DMS53 (cell line): ENCODE measurements around the gene MCEMP1.

Source experiments
- DNase-seq: peaks from one replicate; lab custom pipeline; 2025; lab: John Stamatoyannopoulos, UW

MCEMP1 gene

DNA sequence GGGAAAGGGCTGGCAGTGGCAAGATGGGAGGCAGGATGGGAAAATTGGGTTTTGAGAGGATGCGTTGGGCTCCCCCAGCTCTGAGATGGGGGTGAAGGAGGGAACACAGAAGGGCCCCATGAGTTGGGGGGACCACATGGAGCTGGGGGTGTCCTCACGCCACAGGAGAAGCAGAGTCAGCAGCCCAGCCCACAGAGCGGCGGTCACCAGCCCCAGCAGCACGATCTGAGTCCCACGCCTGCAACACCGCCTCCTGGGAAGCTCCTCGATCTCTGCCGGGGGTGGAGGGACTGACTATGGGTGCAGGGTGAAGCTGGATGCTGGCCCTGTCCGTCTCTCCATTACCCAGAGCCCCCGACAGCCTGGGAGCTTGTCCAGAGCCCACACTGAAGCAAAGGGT, 21.7 kb downstream of the MCEMP1 start:
- no peak for DNase-seq

DNA sequence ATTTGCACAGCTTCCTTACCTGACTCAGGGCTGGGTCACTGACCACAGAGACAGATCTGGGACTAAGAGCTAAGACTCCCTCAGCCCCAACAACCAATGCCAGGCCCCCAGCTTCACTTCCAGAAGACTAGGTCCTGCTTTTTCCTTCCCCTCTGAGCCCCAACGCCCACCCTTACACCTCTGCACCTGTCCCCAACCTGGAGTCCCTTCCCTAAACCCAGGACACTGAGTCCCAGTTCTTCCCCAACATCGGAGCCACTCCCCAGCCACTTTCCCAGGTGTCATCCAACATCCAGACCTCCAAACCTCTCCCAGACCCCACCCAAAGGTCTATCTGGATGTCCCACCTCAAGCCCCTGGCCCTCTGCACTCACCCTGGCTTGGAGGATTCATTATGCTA, 22.1 kb downstream of the MCEMP1 start:
- DNase-seq = no peak

DNA sequence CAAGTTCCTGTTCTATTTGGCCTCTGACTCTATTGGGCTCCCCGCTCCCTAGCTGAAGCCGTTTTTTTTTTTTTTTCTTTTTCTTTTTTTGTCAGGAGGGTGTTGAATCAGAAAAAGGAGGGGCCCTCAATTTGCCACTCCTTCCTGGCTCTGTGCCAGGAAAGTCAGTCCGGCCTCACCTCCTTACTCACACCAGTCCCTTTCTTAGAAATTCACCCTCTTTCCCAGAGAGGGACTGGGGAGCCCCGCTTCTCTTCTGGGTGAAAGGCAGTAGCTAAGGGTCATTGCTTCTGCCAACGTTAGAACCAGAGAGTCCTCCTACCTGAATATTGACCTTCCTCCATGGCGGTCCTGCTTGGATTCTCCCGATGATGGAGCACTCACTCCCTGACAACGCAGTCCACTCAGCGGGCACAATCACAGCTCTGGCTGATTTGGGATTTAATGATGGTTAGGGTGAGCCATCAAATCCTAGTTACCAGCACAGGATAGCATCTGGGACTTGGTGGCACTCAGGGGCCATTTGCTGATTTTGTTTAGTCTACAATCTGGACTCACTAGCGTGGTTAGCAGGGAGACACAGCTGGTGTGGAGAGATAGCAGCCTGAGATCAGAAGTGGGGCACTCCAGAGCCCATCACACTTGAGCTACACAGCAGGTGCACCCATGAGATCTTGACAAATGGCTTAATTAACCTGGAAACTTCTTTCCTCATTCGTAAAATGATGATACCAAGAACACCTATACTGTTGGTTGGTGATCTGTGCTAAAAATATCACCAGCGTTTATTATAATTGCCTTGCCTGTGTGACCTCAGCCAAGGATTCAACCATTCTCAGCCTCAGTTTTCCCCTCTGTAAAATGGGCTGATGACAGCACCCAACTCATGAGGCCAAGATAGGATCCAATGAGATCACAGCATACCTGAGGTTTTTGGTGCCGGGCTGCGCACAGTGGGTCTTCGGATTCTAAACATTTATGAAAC, 22.8 kb downstream of the MCEMP1 start:
- DNase-seq = no peak

DNA sequence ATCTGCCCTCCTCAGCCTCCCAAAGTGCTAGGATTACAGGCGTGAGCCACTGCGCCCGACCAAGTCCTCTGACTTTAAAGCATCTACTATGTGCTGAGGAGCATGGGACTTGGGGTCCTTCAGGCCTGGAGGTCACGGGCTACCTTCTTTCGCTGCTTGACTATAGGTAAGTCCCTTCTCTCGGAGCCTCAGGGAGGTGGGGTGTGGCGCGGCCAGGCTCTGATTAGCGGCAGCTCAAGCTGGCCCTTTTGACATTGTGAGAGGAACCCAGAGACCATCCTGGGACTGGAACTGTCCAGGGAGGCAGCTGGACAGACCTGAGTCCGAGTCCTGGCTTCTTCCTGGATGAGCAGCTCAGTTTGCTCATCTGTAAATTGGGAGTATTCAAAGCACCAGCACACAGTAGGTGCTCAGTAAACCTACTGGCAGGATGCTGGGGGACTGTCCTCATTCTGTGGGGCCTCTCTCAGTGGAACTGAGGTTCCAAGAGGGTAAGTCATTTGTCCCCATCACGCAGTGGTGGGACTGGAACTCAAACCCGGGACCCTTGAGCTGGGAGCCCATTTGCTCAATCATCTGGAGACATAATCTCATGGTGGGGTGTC, 24.3 kb downstream of the MCEMP1 start:
- no peak for DNase-seq

DNA sequence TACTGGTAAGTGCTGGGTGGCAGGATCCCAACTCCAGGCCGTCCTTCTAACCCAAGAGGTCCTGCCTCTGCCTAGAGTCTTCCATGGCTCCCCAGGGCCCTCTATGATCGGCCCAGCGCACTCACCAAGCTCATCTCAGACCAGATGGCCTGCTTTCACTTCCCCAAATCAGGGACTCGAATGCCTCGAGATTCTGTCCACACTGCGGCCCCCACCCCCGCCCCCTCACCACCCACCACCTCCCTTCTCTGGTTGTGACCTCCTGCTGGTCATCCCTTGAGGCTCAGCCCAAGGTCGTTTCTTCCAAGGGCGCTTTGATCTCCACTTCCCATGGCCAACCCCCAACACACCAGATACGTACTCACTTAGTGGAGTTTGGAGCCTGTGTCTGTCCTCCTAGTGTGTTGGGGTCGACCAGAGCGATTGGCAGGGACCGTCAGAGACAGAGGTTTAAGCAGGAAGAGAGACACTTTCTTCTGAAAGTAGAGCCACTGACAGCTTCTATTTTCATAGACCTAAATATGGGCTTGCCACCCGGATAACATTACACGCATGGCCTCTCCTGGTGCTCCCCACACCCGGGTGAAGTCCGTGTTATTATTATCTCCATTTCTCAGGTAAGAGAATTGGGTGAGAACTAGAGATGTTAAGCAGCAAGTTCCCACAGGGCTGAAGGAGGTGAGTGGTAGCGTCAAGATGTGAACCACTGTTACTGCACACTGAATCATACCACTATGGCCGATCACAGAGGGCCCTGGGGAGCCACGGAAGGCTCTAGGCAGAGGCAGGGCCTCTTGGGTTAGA, 25.0 kb downstream of the MCEMP1 start, which contains the start of gene FCER2:
Gene FCER2 (minus strand): TSS at position 478 of the 804 bp plus-strand sequence. CDS start 2,371 bp downstream, outside the sequence.
- no peak for DNase-seq

DNA sequence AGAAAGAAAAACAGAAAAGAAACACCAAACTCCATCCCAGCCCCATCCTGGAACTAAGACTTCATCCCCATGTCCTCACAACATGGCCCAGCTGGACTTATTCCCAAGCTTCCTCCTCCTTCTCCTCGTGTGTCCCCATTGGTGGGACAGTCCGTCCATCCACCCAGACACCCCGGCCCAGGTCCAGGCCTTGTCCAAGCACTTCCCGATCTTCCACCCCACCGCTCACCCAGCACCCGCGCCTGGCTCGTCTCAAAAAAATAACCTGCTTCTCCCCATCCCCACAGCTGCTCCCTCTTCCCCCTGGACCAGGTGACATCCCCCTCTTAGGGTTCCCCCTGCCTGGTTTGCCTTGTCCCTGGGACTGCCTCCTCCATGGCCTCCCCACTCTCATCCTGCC, 26.4 kb downstream of the MCEMP1 start:
- DNase-seq = no peak

DNA sequence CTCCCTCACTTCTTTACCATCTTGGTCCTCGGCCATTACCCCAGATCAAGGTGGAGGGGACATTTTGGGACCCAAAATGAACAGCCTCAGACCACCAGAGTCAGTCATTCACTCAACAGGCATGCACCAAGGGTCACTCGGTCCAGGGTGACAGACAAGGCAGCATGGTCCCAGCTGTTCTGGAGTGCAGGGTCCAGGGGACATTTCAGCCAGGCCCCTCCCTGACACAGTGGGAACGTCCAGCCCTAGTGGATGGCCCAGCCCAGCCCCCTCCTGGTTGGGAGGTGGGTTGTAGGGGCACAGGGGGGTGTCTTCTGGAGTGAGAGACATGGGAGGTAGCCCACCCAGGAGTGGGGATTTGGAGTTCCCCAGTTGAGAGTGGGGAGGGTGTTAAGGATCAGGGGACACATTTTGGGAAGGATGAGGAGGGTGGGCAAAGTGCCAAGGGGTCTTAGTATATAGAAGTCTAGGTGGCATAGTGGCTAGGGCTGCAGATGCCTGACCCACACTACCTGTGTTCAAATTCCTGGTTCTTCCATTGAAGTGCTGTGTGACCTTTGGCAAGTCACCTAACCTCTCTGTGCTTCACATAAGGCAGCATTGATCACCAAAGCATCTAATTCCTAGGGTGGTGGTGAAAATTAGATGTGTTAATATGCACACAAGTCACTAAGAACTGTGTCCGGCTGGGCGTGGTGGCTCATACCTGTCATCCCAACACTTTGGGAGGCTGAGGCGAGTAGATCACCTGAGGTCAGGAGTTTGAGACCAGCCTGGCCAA, 27.6 kb downstream of the MCEMP1 start:
- DNase-seq = no peak

DNA sequence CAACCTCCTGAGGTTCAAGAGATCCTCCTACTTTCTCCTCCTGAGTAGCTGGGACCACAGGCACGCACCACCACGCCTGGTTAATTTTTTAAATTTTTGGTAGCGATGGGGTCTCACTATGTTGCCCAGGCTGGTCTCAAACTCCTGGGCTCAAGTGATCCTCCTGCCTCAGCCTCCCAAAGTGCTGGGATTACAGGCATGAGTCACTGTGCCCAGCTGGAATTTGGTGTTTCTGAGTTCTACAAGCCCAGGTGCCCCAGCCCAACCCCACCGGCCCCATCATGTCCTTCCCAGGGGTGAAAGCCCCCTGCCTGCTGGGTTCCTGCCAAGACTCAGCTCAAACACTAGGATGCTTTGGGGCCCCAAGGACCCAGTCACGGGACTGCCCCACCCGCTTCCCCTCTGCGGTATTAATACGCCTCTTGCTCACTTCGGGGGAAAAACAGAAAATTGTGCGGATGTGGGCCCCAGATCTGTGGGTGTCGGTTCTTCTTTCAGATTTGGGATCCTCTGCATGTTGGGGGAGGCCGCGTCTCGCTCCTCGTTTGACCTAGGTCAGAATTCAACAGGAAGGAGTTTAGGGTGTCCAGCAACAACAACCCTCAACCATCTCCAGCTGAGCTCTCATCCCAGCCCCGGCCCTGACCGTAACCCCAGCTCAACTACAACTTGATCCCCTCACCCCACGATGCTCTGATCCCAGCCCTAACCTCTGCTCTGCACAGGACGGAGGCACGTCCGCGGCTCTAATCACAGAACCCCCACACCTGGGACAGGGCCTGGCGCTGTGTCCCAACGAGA, 28.7 kb downstream of the MCEMP1 start:
- no peak for DNase-seq

DNA sequence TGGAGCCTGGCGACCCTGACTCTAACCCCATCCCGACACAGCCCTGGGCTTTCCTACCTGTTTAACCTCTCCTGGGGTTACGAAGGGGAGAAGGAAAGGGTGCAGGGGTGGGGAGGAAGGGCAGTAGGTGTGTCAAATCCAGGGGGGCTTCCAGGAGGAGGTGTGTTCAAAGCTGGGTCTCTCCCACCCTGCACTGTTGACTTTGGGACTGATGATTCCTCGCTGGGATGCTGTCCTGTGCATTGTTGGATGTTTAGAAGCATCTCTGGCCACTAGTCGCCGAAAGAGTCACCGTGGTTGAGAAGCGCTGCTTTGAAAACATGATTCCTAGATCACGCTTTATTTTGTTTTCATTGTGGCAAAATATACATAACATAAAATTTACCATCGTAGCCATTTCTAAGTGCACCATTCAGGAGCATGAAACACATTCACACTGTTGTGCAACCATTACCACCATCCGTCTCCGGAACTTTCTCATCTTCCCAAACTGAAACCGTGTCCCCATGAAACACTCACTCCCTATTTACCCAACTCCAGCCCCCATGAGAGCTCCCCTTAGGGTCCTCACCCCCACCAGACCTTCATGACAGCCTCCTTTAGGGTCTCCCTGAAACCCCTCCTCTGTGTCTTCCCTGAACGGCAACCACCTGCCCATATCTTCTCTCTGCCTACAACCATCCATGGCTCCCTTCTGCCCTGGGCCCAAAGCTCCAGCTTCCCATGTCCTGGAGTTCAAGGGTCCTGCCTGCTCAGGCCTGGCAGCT, 29.5 kb downstream of the MCEMP1 start:
- no peak for DNase-seq

DNA sequence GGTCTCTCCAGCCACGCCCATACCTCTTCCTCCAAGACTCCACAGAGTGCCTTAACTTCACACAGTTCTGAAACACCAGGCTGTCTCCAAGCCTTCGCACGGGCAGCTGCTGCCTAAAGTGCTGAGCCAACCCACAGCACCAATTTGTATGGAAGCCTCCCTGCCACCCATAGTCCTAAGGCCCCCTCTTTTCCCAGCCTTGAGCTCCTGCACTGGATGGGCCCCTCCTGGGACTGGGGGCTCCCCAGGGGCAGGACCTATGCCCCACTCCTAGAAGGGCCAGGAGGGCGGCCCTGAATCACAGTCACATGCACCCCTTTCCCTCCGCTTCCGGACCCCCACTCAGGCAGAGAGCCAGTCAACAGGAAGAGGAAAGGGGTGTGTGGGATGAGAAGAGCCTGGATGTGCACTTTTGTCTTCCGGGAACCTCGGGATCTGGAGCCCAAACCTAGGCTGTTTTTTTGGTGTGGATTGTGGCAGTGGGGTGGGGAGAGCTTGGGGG, 30.1 kb downstream of the MCEMP1 start:
- DNase-seq = no peak

DNA sequence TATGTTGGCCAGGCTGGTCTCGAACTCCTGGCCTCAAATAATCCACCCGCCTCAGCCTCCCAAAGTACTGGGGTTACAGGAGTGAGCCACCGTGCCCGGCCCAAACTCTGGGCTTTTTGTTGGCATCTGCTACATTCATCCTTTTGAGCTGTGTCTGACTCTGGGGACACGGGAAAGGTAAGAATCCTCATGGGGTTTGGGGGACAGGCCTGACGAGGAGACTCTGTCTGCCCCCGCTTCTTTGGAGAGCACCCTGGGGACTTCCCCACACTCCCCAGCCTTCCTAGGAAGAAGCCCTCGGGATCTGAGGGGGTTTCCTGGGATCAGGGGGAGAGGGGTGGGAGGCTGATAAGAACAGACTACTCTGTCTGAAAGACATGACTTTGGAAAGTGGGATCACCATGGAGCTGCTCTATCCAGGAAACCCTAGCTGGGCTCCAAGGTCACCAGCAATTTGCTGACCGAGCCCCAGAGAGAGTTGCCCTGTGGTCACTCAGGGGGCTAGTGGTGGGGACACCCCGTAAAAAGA, 33.1 kb downstream of the MCEMP1 start:
- no peak for DNase-seq

DNA sequence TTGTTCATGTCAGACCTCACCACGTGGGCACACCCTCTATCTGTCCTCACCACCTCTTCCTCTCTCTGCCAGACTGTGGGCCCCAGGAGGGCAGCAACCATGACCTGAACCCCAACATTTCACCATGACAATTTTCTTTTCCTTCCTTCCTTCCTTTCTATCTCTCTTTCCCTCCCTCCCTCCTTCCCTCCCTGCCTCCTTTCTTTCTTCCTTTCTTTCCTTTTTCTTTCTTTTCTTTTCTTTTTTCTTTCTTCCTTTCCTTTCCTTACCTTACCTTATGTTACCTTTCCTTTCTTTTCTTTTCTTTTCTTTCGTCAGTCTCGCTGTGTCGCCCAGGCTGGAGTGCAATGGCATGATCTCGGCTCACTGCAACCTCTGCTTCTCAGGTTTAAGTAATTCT, 33.7 kb downstream of the MCEMP1 start:
- no peak for DNase-seq

DNA sequence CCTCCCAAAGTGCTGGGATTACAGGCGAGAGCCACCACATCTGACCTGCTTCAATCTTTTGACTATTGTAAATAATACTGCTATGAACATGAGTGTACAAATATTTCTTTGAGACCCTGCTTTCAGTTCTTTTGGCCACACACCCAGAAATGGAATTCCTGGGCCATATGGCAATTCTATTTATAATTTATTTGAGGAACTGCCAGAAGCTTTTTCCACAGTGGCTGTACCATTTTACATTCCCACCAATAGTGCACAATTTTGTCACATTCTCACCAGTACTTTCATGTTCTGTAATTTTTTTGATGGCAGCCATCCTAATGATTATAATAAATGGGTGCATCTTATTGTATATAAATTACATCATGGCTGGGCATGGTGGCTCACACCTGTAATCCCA, 38.8 kb downstream of the MCEMP1 start:
- DNase-seq = no peak

DNA sequence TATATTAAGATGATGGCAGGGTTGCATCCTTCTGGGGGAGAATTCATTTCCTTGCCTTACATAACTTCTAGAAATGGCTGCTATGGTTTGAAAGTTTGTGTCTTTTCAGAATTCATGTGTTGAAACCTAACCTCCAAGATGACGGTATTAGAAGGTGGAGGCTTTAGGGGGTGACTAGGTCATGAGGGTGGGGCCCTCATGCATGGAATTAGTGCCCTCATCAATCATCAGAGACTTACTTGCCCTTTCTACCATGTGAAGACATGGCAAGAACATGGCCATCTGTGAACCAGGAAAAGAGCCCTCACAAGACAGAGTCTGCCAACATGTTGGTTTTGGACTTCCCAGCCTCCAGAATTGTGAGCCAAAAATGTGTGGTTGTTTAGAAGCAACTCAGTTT, 39.9 kb downstream of the MCEMP1 start:
- no peak for DNase-seq

DNA sequence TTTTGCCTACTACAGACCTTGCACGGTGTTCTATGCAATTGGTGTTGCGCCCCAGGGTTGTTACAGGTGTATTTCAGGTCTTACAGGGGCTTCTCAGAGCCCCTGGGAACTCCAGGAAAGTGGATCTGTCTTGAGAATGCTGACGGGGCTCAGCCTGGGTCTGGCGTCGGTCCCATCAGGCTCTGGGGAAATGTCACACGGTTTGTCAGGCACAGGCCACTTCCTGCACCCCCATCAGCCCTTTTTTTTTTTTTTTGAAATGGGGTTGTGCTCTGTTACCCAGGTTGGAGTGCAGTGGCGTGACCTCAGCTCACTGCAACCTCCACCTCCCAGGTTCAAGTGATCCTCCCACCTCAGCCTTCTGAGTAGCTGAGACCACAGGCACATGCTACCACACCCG, 41.8 kb downstream of the MCEMP1 start:
- DNase-seq = no peak

DNA sequence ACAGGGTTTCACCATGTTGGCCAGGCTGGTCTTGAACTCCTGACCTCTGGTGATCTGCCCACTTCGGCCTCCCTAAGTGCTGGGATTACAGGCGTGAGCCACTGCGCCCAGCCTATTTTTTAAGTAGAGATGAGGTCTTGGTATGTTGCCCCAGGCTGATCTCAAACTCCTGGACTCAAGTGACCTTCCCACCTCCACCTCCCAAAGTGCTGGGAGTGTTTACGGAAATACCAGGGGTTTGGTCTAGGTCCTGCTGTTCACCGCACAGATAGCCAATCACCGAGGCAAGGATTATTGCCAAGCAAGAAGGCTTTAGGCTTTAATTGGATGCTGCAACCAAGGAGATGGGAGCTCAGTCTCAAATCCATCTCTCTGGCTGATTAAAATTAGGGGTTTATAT, 43.5 kb downstream of the MCEMP1 start:
- no peak for DNase-seq

DNA sequence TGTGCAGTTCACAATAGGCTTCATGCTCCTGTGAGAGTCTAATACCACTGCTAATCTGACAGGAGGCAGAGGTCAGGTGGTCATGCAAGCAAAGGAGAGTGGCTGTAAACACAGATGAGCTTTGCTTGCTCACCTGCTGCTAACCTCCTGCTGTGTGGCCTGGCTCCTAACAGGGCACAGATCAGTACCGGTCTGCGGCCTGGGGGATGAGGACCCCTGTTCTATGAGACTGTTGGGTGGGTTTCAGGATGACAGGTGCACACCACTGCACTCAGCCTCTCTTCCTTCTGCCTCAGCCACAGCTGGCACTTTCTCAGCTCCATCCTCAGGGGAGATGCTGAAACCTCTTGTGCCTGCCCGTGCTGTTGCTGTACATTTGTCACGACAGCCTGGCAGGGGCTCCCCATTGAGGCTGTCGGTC, 45.4 kb downstream of the MCEMP1 start:
- DNase-seq = peak; percentile 69

DNA sequence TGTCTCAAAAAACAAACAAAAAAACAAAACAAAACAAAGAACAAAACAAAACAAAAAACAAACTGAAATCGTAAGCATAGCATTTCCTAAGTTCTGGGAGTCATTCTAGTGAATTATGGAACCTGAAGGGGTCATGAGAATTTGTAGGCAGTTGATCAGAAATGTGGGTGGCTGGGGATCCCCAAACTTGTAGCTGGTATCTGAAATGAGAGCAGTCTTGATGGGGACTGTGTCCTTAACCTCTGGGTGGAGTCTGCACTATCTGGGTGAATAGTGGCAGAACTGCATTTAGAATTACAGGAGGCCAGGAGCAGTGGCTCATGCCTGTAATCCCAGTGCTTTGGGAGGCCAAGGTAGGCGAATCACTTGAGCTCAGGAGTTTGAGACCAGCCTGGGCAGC, 48.9 kb downstream of the MCEMP1 start:
- no peak for DNase-seq

DNA sequence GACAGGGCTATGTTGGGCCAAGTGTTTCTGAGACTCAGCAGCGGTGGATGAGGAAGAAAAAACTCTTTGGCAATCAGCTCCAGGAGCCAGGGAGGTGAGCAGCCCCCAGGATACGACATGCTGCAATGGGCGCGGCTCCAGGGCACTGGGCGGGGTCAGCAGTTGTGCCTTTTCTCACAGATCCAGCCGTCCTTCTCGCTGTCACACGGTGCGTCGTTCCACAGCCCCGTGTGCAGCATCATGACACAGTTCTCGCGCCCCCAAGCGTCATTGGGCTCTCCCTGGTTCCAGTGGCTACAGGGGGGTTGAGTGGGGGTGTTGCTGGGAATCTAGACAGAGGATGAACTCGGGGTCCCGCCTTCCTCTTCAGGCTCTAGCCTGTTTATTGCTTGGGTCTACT, 52.3 kb downstream of the MCEMP1 start:
- no peak for DNase-seq
